Stimulated activated CD4-positive, alpha-beta T cell treated with anti-CD3 and anti-CD28 coated beads, Interleukin-1b, Interleukin-23, amount 100 ng/mL, for 1 hour (primary cell): ENCODE measurements around the gene NRL.
A peak's percentile ranks its signal among the peaks of the same experiment; 100 is the strongest.

ENCODE experiments used
- DNase-seq, 2 donors: peaks; one replicate each; pipeline ENCODE4 v3.0.0-alpha.2; 2020; ENCODE audit warnings: low read depth in 2 of 2

The NRL gene

DNA sequence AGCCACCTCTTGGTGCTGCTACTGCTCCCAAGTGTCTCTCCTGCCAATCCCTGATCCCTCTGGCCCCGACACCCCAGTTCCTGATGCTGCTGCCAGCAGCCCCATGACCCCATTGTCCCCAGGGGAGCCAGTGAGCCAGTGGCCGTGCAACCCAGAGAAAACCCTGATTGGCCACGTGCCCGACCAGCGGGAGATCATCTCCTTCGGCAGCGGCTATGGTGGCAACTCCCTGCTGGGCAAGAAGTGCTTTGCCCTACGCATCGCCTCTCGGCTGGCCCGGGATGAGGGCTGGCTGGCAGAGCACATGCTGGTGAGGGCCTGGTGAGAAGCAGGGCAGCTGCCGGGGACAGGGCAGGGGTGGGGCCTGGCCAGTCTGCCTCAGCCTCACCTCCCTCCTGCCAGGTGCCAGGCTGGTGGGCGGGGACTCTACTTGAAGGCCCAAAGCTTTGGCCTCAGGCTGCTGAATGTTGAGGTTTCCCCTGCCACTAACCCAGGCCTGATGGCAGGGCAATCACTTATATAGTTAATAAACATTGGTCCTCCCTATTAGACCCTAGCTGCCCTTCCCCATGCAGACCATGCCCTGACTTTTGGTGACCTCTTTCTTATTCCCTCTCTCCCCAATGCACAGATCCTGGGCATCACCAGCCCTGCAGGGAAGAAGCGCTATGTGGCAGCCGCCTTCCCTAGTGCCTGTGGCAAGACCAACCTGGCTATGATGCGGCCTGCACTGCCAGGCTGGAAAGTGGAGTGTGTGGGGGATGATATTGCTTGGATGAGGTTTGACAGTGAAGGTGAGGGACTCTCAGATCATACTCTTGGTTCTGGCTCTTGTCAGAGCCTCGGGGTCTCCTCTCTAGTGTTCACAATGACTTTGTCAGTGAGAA is 15.6 kb downstream of the NRL start:
- no peak for DNase-seq

- no peak for DNase-seq
These were observed 16.4 kb downstream of the NRL start for GRCh38 chr14:24098229-24098926.

DNA sequence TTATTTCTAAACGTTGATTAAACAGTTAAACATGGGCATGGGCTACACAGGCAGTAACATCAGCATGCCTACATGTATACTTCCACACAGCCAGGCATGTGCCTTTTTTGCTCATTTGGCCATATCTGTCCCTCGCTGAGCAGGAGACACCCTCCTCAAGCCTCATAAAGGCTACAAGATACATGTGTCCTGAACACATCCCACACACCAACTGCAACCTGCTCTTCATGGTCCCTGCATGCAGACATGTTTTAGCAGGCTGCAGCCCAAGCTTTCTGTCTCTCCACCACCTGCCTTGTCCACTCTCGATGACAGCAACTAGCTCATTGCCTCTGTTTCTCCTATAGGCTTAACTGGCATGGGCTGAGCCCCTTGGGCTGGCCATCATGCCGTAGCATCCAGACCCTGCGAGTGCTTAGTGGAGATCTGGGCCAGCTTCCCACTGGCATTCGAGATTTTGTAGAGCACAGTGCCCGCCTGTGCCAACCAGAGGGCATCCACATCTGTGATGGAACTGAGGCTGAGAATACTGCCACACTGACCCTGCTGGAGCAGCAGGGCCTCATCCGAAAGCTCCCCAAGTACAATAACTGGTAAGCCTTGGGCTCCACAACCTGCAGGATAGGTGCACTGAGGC is 18.1 kb downstream of the NRL start:
- no peak for DNase-seq

DNA sequence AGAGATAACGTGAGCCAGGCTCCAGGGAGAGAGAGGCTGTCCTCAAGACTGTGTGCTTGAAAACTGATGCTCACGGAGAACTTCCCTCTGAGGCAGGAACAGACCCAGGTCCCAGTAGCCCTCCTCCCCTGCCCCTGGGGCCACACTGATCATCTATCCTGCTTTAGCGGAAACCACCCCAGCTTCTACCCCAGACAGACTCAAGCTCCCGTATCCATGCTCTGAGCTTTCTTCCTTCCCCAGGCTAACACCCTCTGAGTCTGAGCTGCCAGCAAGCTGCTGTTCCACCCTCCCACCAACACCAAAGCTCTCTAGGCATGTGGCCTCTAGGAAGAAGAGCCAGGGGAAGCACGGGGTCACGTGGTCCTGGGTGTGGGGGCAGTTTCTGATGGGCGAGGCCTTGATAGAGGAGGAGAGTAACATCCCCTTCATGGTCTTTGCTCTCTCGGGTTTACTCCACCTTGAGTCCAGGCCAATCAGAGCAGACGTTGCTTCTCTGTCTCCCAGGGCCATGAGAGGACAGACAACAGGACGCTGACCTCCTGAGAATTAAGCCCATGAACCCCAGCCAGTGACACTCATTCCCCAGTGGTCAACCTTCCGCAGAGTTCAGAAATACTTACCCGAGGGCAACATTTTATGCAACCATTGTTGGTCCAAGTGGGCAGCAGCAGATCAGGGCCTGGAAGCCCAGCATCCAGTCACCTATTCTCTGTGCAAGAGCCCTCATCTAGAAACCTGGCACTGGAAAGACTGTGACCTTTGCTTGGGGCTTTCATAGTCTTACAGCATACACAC is 19.3 kb downstream of the NRL start:
- DNase-seq, result peak in 1 of 2 donors; percentile 39

GRCh38 chr14:24094841-24095270 is 19.9 kb downstream of the NRL start:
- DNase-seq, result no peak

- DNase-seq, result peak in 1 of 2 donors; percentile 82
These were observed 20.6 kb downstream of the NRL start, which contains the start of gene PCK2 for GRCh38 chr14:24093901-24094840. PCK2 (plus strand) TSS chr14:24094311; CDS start chr14:24094406, 95 bp downstream.

DNA sequence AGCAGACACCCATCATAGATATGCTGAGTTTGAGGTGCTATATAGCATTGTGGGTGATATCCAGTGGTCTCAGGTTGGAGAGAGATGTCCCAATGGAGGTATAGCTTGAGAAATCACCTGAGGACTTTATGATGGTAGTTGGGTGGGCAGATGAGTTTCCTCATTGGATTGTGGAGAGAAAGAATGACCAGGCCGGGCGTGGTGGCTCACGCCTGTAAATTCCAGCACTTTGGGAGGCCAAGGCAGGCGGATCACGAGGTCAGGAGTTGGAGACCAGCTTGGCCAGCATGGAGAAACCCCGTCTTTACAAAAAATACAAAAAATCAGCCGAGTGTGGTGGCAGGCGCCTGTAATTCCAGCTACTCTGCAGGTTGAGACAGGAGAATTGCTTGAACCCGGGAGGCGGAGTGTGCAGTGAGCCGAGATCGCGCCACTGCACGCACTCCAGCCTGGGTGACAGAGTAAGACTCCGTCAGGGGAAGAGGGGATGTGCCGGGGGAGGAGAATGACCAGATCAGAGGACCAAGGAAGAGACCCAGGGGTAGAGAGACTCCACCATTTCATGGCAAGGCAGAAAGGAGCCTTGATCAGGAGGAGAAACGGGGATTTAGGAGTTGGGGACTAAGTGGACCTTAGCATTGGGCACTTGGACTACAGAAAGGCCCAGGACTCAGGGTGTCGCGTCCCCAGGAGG is 21.4 kb downstream of the NRL start:
- no peak for DNase-seq

DNA sequence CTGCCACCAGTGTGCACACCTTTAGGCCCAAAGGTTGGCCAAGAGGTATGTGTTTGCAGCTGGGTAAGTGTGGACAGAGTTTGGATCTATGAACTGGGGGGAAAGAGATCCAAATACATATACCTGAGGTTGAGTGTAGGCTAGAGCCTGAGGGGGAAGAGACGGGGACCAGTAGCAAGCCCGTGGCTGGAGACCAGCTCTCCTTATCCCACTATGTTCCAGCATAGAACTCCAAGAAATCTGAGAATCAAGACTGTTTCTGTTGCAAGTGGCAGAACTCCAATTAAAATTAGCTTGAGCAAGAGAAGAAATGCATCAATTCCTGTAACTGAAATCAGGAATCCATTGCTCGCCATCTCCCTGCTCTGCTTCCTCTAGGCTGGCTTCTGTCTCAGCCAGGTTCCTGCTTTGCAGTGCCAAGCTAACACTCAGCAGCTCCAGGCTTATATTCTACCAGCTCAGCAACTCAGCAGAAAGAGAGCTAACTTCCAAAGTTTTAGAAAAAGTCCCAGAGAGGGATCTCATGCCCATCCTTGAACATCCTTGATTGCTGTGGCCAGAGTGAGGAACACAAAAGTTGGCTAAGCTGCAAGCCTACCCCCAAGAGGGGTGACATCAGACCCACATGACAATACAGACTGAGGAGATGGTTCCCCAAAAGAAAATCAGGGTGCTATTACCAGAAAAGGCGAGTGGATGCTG is 22.1 kb downstream of the NRL start:
- DNase-seq, result no peak

GRCh38 chr14:24092110-24092504 is 22.6 kb downstream of the NRL start:
- no peak for DNase-seq

GRCh38 chr14:24089890-24090289 is 24.9 kb downstream of the NRL start:
- DNase-seq, result no peak

GRCh38 chr14:24088095-24088494 is 26.7 kb downstream of the NRL start:
- no peak for DNase-seq

- no peak for DNase-seq
These were observed 27.7 kb downstream of the NRL start for GRCh38 chr14:24087004-24087403.

GRCh38 chr14:24086193-24086955 is 28.4 kb downstream of the NRL start:
- DNase-seq, result no peak

DNA sequence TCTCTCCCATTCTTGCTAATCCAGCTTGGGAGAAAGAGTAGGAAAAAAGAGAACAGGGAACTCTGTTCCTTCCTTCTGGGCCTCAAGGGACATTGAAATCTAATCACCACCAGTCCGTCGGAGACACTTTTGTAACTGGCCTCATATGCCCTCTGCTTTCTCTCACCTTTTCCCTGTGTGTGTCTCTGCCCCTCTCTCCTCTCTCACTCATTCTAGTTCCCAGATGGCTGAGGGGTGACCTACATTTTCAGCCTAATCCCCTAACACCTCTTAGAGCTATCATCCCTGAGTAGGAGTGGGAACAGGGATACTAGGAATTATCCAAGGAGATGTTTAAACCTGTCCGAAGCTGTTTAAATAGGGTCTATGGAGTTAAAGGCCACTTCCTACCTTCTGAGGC is 29.5 kb downstream of the NRL start:
- DNase-seq, result no peak

DNA sequence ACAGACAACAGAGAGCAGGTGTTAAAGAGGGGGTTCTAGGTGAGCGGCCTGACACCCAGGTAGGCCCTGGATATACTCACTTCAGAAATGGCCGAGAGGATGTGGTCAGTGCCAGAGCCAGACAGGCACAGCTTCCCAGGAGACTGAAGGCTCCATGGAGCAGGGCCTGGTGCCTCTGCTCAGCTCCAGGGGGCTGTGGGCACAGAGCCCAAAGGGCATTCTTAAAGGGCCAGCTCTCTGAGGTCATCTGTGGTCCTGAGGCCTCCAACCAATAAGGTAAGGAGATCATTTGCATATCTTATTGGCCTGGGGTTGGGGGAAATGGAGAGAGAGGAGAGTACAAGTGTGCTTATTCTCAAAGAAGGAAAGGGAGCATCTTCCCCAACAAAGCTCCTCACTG is 30.3 kb downstream of the NRL start:
- DNase-seq, result no peak

DNA sequence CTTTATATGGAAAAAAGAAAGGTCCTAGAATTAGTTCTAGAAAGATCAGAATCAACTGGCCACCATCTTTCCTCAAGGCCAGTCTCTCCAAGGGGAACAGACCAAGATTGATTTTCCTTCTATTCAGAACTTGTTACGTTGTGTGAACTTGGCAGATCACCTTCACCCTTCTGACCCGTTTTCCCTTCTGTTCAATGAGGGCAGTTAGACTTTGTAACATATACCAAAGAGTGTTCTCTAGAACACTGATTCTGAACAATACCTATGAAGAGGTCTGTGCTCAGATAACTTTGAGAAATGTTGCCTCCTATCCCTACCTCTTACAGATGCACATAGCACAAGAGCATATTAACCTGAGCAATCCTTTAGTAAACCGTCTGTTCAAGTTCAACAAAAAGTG is 31.3 kb downstream of the NRL start:
- DNase-seq, result no peak

- DNase-seq, result no peak
These were observed 32.2 kb downstream of the NRL start for GRCh38 chr14:24082411-24083080.

DNA sequence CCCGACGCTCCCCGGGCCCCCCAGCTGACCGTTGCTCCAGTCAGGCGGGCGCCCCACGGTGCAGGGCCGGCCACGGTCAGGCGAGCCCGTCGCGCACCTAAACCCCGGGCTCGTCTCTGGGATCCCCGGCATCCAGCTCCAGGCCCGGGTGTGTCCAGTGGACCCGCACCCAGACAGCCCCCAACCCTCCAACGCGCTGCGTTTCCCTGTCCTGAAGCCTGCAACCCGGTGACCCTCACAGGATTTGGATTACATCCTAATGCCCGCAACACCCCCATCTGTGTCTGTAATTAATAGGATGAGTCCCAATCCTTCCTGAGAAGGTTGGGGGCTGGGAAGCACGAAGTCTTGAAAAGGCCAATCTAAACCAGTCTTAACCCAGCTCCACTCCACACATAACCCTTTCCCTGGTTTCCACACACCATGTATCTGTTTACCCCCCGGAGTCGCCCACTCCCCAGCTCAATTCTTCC is 33.0 kb downstream of the NRL start:
- DNase-seq, result no peak
